Measurements from ENCODE around the gene ARHGDIB. TPM values are rescaled to one million over a fixed set of nuclear protein-coding genes. Genes with fewer than 3 reads are reported as not detected.

ARHGDIB gene
- total RNA-seq, 2 donors from 2014 or later = 40.2 to 65.9 TPM

- Histone ChIP-seq H3K4me3 (no peak overlapping the region), H3K4me1 (replicated peaks) (no peaks in the 10 kb centered on the region), H3K9me3 (no peaks in the 10 kb centered on the region), H3K36me3 (no peaks in the 10 kb centered on the region), H3K27ac (peak overlapping the region in 1 of 2 donors; percentile 2), H3K27me3 (replicated peaks; ENCODE audit: insufficient read depth) (no peaks in the 10 kb centered on the region)
- TF ChIP-seq POLR2AphosphoS5 (IDR thresholded peaks at IDR 0.05) = no peak
- TF ChIP-seq CTCF (IDR thresholded peaks at IDR 0.05) = peak in 3 of 4 experiments; percentile 71 to 74 (median 72)
- WGBS = 91% methylated on average over 3 of the region's 3 CpGs
- intact Hi-C loops (cut with DNase I) = loop anchor here (1.0 to 10.0 kb wide), 3 partner anchors 64 to 279 kb away; no protein-coding TSS in a partner anchor
- no peak for DNase-seq (ENCODE audit: low spot score)
Measured at GRCh38 chr12:14995583-14996425, 34.4 kb upstream of the ARHGDIB start.

- TF ChIP-seq CTCF (IDR thresholded peaks at IDR 0.05) (no peak), POLR2A (IDR thresholded peaks at IDR 0.05) (no peak), POLR2AphosphoS5 (IDR thresholded peaks at IDR 0.05) (no peak)
- no peaks in the 10 kb centered on the region for H3K27me3 ChIP-seq (replicated peaks; ENCODE audit: insufficient read depth)
- 53% methylated on average over 3 of the region's 3 CpGs for WGBS
- intact Hi-C loops (cut with DNase I) = loop anchor here (5.0 to 10.0 kb wide), 3 partner anchors 47 to 280 kb away; no protein-coding TSS in a partner anchor
- H3K9me3 ChIP-seq = no peaks in the 10 kb centered on the region
- H3K36me3 ChIP-seq = no peaks in the 10 kb centered on the region
- no peaks in the 10 kb centered on the region for H3K4me1 ChIP-seq (replicated peaks)
- peak overlapping the region in 1 of 2 donors; percentile 24 for H3K27ac ChIP-seq
- no peak overlapping the region for H3K4me3 ChIP-seq
- DNase-seq (ENCODE audit: low spot score) = no peak
Measured at GRCh38 chr12:14994610-14995009, 33.2 kb upstream of the ARHGDIB start.

- TF ChIP-seq CTCF (IDR thresholded peaks at IDR 0.05) (no peak), POLR2A (IDR thresholded peaks at IDR 0.05) (no peak), POLR2AphosphoS5 (IDR thresholded peaks at IDR 0.05) (no peak)
- no peak for DNase-seq (ENCODE audit: low spot score)
- no peaks in the 10 kb centered on the region for H3K4me1 ChIP-seq (replicated peaks)
Measured at GRCh38 chr12:14993537-14994266, 32.3 kb upstream of the ARHGDIB start.

GRCh38 chr12:14993117-14993516 lies 31.7 kb upstream of the ARHGDIB start:
- no peak for TF ChIP-seq POLR2AphosphoS5 (IDR thresholded peaks at IDR 0.05)
- no peak for TF ChIP-seq CTCF (IDR thresholded peaks at IDR 0.05)
- TF ChIP-seq POLR2A (IDR thresholded peaks at IDR 0.05) = no peak
- Histone ChIP-seq H3K9me3 (no peaks in the 10 kb centered on the region), H3K27ac (no peak overlapping the region), H3K4me1 (replicated peaks) (no peaks in the 10 kb centered on the region), H3K4me3 (no peak overlapping the region), H3K27me3 (replicated peaks; ENCODE audit: insufficient read depth) (no peaks in the 10 kb centered on the region), H3K36me3 (no peaks in the 10 kb centered on the region)
- intact Hi-C loops (cut with DNase I) = loop anchor here (5.0 to 10.0 kb wide), 2 partner anchors 46 to 282 kb away; no protein-coding TSS in a partner anchor
- 73% methylated on average over 5 of the region's 5 CpGs for WGBS
- no peak for DNase-seq (ENCODE audit: low spot score)

More at GRCh38 chr12:14993537-14994266, 32.3 kb upstream of the ARHGDIB start:
- intact Hi-C loops (cut with DNase I) = loop anchor here (5.0 to 10.0 kb wide), 2 partner anchors 46 to 281 kb away; no protein-coding TSS in a partner anchor
- 72% methylated on average over 4 of the region's 4 CpGs for WGBS
- Histone ChIP-seq H3K27me3 (replicated peaks; ENCODE audit: insufficient read depth) (no peaks in the 10 kb centered on the region), H3K9me3 (no peaks in the 10 kb centered on the region), H3K4me3 (no peak overlapping the region), H3K27ac (peak overlapping the region in 1 of 2 donors; percentile 24), H3K36me3 (no peaks in the 10 kb centered on the region)
